Thyroid gland (tissue), 4 donors: ENCODE results near the gene C11orf58.

Source experiments
- CTCF ChIP-seq, 6 experiments: fragments of 200-600 bp in 3 of 6; fragments of 450-650 bp in 3 of 6; sonication (generic) in 3 of 6; IDR thresholded peaks; one replicate each; pipeline ENCODE4 v1.5.1; 2016 to 2019; ENCODE audit warnings: antibody characterized with exemption in 6 of 6, mild to moderate bottlenecking in 2 of 6, inconsistent platforms in 1 of 6, moderate library complexity in 1 of 6
- POLR2A ChIP-seq, 2 donors: fragments of 450-650 bp; IDR thresholded peaks; one replicate each; pipeline ENCODE4 v1.6.1; 2017; ENCODE audit warnings: antibody characterized with exemption in 2 of 2, mild to moderate bottlenecking in 2 of 2, moderate library complexity in 1 of 2

GRCh38 chr11:16741473-16741872 is 3.0 kb downstream of the C11orf58 start:
- TF ChIP-seq POLR2A (IDR thresholded peaks at IDR 0.05) (no peak), CTCF (IDR thresholded peaks at IDR 0.05) (no peak)
